Stimulated activated CD8-positive, alpha-beta memory T cell treated with anti-CD3 and anti-CD28 coated beads, Interleukin-4, amount 100 ng/mL, for 1 hour (primary cell): Measurements from ENCODE around the gene KCNJ9.
"Not testable (repeated sequence)": the region's sequence is repeated elsewhere in the genome, so short reads cannot be mapped to it uniquely, and the experiment has no call there.

Experiments
- DNase-seq, 2 donors: peaks; one replicate each; pipeline ENCODE4 v3.0.0-alpha.2; 2020; ENCODE audit warnings: low read depth in 2 of 2, low spot score in 1 of 2

Gene KCNJ9

GRCh38 chr1:160081261-160081936 is at the start of gene KCNJ9:
TSS of gene KCNJ9 (plus strand) at chr1:160081538. CDS start at chr1:160084031, 2,493 bp downstream.
- no peak for DNase-seq

GRCh38 chr1:160032165-160032820 is 49.0 kb upstream of the KCNJ9 start:
- DNase-seq: no peak

DNA sequence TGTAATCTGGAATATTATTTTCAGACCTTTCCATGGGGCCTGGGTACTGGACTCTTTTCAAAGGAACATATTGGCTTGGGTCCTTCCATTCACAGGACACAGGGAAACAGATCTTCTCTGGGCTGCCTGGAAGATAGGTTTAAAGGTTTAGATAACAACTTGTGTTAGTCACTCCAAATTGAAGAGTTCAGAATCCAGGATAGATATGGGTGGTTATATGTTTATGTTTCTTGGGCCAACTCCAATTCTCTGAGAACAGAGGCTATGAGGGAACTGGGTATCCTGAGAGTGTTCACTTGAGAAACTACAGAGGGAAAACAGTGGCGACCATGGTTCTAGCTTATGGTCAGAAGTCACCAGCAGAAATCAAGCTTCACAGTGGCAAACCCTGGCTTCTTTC is 40.9 kb upstream of the KCNJ9 start:
- DNase-seq: no peak

DNA sequence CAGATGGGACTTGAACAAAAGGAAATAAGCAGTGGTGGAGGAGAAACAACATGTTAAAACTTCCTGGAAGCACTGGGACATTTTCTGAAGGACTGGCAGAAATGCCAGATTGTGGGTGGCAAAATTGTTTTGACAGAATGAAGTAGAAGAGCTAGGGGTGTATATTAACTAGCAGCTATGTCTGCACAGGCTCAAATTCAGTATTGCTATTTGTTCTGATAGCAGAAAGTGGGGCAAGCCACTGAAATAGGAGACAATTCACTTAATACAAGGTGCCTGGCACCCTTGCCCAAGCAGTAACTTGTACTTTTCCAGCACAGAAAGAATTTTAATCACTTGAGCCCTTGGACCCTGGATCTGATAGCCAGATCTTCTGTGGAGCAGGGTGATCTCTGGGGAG is 37.8 kb upstream of the KCNJ9 start:
- no peak for DNase-seq

- no peak for DNase-seq
Measured at GRCh38 chr1:160045653-160046052, 35.7 kb upstream of the KCNJ9 start.

GRCh38 chr1:160046494-160047110 is 34.7 kb upstream of the KCNJ9 start:
- peak in 1 of 2 donors; percentile 6 for DNase-seq

GRCh38 chr1:160047111-160047991 is 34.0 kb upstream of the KCNJ9 start:
- no peak for DNase-seq

- DNase-seq: no peak
Measured at GRCh38 chr1:160048335-160048734, 33.0 kb upstream of the KCNJ9 start.

DNA sequence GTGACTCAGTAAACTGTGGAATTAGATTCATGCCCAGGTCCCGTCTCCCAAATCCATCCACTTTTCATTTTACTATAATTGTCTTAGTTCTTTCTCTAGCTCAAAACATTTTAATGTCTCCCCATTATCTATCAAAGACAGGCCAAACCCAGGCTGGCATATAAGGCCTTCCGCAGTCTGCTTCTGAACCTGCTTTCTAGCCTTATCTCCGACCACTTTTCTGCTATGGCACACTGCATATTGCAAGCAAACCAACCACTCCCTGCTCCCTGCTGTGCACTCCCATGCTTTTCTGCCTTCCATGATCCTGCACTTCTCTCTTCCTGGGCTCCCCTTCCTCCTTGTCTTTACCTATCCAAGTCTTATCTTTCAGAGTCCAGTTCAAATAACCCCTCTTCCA is 32.2 kb upstream of the KCNJ9 start:
- DNase-seq: no peak

DNA sequence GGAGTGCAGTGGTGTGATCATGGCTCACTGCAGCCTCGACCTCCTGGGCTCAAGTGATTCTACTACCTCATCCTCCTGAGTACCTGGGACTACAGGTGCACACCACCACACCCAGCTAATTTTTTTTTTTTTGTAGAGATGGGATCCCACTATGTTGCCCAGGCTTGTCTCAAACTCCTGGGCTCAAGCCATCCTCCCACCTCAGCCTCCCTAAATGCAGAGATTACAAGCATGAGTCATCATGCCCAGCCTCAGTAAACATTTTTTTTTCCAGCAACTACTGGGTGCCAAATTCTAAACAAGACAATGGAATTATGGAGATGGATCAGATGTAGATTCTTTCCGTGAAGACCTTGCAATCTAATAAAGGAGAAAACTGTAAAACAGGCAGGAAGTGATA is 31.2 kb upstream of the KCNJ9 start:
- DNase-seq: not testable (repeated sequence)

- DNase-seq: no peak
Measured at GRCh38 chr1:160050619-160051018, 30.7 kb upstream of the KCNJ9 start.

- no peak for DNase-seq
Measured at GRCh38 chr1:160052936-160053335, 28.4 kb upstream of the KCNJ9 start.

DNA sequence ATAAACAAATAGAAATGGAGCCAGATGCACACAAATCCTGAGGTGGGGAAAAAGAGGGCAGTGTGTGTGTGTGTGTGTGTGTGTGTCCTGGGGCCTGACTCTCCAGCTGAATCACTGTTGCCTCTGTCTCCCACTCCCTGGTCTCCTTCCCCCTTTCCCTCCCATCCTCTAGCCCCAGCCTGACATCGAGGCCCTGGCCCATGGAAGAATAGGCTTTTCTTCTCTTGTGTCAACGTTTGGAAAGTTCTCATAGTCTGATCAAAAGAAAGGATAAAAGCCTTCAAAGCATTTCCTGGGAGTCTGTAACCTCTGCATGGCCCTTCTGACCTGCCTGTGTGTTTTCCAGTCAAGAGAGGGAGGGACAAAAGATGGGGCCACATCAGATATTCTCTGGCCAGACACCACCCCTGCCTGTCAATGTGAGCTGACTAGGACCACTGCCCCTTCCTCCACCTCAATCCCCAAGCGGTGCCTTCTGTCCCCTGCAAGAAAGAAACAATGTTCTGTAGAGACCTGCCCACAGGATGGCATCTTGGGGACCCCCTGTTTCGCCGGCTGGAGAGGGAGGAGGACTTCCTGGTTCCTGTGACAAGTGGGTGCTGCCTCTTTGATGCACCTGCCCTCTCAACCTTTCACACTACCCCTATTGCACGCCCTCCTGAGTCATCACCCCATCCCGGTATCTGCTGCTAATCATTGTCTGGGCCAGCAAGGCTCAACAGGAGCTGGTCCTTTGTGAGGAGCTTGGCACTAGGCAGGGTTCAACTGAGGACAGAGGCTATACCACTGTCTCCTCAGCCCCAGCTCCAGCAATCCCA is 27.6 kb upstream of the KCNJ9 start:
- DNase-seq: no peak

DNA sequence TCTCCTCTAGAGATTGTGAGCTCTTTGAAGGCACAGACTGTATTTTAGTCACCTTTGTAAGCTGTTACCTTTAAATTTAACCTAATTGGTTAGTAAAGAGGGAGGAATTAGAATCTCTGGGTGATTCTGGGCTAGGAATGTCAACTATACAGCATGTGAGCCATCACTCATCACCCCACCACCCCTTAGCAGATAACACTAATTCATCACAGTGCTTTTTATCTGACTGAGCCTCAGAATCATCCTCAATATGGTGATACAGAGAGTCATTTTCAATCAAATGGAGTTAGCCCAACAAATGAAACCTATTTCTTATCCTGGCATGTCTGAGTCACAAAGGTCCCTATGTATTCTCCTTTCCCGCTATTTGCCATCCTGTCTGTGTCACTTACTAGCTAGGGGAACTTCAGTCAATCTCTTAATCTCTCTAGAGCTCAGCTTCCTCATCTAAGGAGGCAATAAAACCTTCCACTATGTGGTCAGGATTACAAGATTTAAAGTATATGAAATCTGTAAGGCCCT is 24.6 kb upstream of the KCNJ9 start:
- no peak for DNase-seq

GRCh38 chr1:160058087-160058486 is 23.3 kb upstream of the KCNJ9 start:
- no peak for DNase-seq

GRCh38 chr1:160061369-160062229 is 19.7 kb upstream of the KCNJ9 start:
- DNase-seq: no peak

DNA sequence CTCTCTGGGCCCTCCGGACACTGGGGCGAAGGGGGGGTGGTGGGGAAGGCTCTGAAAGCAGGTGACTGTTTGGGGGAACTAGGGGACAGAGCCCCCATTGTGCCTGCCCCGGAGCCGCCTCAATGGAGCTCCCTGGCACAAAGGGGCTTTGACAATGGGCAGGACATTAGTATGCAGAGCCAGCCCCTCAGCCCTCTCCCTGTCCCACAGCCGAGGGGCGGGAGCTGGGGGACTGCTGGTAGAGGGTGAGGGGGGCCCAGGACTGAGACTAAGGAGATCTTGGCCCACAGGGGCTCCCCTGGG is 19.2 kb upstream of the KCNJ9 start:
- DNase-seq: no peak

GRCh38 chr1:160063176-160063575 is 18.2 kb upstream of the KCNJ9 start:
- DNase-seq: no peak

- no peak for DNase-seq
Measured at GRCh38 chr1:160064164-160064563, 17.2 kb upstream of the KCNJ9 start.

DNA sequence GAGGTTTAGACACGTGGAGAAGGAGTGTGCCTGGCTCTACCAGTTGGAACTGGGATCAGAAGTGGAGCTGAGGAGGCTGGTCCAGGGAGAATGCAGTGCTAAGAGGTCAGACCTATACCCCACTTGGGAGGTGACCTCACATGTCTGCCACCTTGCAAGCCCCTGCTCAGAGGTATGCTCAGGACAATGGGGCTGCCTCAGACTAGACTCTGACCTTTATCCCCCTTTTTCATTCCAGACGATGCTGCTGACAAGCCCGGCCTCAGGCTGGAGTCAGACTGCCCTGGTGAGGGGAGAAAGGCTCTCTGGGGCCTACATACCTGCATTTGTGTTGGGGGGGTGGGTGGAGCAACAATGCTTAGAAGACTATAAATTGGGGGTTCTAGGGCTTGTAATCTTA is 16.6 kb upstream of the KCNJ9 start:
- no peak for DNase-seq
